ENCODE measurements around the gene ARL10. TPM values are rescaled to one million over a fixed set of nuclear protein-coding genes. Genes with fewer than 3 reads are reported as not detected.

The ARL10 gene
- total RNA-seq, 1 experiment from 2014 or later = 3.8 TPM

DNA sequence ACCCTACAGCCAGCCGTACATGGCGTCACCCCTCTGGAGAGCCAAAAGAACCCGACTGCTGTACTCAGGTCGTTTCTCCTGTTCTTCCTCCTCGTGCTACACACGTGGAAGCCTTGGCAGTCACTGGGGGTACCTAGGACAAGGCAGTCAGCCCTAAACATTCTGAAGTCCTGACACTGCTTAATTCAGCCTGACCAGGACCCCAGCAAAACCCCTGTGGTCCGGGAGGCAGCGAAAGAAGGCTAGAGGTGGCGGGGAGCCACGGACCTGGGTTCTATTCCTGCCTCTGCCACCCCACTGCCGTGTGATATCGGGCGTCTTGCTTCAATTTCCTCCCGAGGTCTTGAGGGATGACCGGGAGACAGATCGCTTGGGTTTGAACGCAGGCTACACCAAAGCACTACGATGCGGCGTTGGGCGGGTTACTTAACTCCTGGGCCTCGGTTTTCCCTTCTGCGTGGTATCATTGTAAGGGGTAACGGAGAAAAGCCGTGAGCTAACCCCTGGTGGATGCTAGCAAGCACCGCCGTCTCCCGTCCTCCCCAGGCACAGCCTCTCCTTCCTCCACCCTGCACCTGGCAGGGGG, 429 bp upstream of the ARL10 start:
- Mint-ChIP-seq H3K27ac (ENCODE audit: unreplicated experiment) (no peak overlapping the region), H3K36me3 (ENCODE audit: insufficient read depth, unreplicated experiment) (peaks cover 29% of the 10 kb centered on the region), H3K9me3 (ENCODE audit: low read depth, unreplicated experiment) (no peaks in the 10 kb centered on the region), H3K27me3 (ENCODE audit: unreplicated experiment) (peaks cover 15% of the 10 kb centered on the region), H3K4me3 (ENCODE audit: low read depth, unreplicated experiment) (peak overlapping the region; percentile 70), H3K4me1 (ENCODE audit: low read depth, unreplicated experiment) (peaks cover 6% of the 10 kb centered on the region)
- CTCF ChIA-PET = no interaction called here
- BruUV-seq (replicated peaks) = no TSS peak
- TF ChIP-seq, protein P1, sequence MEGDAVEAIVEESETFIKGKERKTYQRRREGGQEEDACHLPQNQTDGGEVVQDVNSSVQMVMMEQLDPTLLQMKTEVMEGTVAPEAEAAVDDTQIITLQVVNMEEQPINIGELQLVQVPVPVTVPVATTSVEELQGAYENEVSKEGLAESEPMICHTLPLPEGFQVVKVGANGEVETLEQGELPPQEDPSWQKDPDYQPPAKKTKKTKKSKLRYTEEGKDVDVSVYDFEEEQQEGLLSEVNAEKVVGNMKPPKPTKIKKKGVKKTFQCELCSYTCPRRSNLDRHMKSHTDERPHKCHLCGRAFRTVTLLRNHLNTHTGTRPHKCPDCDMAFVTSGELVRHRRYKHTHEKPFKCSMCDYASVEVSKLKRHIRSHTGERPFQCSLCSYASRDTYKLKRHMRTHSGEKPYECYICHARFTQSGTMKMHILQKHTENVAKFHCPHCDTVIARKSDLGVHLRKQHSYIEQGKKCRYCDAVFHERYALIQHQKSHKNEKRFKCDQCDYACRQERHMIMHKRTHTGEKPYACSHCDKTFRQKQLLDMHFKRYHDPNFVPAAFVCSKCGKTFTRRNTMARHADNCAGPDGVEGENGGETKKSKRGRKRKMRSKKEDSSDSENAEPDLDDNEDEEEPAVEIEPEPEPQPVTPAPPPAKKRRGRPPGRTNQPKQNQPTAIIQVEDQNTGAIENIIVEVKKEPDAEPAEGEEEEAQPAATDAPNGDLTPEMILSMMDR (IDR thresholded peaks at IDR 0.05; ENCODE audit: unreplicated experiment) = no peak
- intact Hi-C loops (cut with micrococcal nuclease; ENCODE audit: unreplicated experiment) = no loop called here
- no peak for DNase-seq

DNA sequence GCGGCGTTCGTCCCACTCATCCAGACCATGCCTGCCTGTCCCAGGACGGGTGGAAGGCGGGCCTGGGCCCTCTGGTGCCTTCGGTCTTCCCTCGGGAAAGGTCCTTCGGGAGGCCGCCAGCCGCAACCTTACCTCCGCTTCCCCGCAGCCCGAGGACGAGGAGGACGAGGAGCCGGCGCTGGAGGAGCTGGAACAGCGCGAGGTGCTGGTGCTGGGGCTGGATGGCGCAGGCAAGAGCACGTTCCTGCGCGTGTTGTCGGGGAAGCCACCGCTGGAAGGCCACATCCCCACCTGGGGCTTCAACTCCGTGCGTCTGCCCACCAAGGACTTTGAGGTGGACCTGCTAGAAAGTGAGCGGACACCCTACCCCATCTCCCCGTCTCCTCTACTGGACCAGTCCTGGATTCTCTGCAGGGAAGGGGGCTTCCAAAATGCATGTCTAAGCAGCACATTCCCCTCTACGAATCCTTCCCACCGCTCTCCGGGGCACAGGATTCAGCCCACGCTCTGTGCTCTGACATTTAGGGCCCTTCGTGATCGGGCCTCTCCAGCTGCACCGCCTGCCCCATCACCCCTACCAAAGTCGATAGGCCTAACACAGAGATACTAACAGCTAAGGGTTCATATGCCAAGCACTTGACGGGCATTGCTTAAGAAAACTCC, 1.1 kb downstream of the ARL10 start:
- no peak for DNase-seq
- H3K27me3 Mint-ChIP-seq (ENCODE audit: unreplicated experiment) = peaks cover 15% of the 10 kb centered on the region
- no TSS peak for BruUV-seq (replicated peaks)
- no peak overlapping the region for H3K27ac Mint-ChIP-seq (ENCODE audit: unreplicated experiment)
- H3K4me3 Mint-ChIP-seq (ENCODE audit: low read depth, unreplicated experiment) = peak overlapping the region; percentile 8
- TF ChIP-seq, protein P1 (IDR thresholded peaks at IDR 0.05; ENCODE audit: unreplicated experiment) = no peak
- H3K36me3 Mint-ChIP-seq (ENCODE audit: insufficient read depth, unreplicated experiment) = peaks cover 20% of the 10 kb centered on the region
- no peaks in the 10 kb centered on the region for H3K9me3 Mint-ChIP-seq (ENCODE audit: low read depth, unreplicated experiment)
- peaks cover 6% of the 10 kb centered on the region for H3K4me1 Mint-ChIP-seq (ENCODE audit: low read depth, unreplicated experiment)
- intact Hi-C loops (cut with micrococcal nuclease; ENCODE audit: unreplicated experiment) = no loop called here
- CTCF ChIA-PET = no interaction called here

DNA sequence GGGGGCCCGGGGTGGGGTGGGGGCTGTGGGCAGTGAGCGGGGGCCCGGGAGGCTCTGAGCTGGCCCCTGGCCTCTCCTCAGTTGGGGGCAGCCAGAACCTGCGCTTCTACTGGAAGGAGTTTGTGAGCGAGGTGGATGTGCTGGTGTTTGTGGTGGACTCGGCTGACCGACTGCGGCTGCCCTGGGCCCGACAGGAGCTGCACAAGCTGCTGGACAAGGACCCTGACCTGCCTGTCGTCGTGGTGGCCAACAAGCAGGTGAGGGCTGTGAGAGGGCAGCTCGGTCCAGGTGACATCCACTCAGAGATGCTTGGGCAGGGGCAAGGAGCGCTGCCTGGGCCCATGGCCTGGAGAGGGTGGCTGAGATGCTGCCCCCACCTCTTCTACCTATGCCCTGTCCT, 3.4 kb downstream of the ARL10 start:
- CTCF ChIA-PET = interaction anchor here (0.5 kb wide), 1 partner anchor 17 kb away, joined by 3 read pairs; no protein-coding TSS in a partner anchor
- TF ChIP-seq, protein P1 (IDR thresholded peaks at IDR 0.05; ENCODE audit: unreplicated experiment) = no peak
- peaks cover 17% of the 10 kb centered on the region for H3K4me1 Mint-ChIP-seq (ENCODE audit: low read depth, unreplicated experiment)
- no peak overlapping the region for H3K27ac Mint-ChIP-seq (ENCODE audit: unreplicated experiment)
- H3K27me3 Mint-ChIP-seq (ENCODE audit: unreplicated experiment) = peaks cover 15% of the 10 kb centered on the region
- intact Hi-C loops (cut with micrococcal nuclease; ENCODE audit: unreplicated experiment) = no loop called here
- no TSS peak for BruUV-seq (replicated peaks)
- no peak for DNase-seq
- no peak overlapping the region for H3K4me3 Mint-ChIP-seq (ENCODE audit: low read depth, unreplicated experiment)
- H3K36me3 Mint-ChIP-seq (ENCODE audit: insufficient read depth, unreplicated experiment) = peaks cover 13% of the 10 kb centered on the region
- no peaks in the 10 kb centered on the region for H3K9me3 Mint-ChIP-seq (ENCODE audit: low read depth, unreplicated experiment)

DNA sequence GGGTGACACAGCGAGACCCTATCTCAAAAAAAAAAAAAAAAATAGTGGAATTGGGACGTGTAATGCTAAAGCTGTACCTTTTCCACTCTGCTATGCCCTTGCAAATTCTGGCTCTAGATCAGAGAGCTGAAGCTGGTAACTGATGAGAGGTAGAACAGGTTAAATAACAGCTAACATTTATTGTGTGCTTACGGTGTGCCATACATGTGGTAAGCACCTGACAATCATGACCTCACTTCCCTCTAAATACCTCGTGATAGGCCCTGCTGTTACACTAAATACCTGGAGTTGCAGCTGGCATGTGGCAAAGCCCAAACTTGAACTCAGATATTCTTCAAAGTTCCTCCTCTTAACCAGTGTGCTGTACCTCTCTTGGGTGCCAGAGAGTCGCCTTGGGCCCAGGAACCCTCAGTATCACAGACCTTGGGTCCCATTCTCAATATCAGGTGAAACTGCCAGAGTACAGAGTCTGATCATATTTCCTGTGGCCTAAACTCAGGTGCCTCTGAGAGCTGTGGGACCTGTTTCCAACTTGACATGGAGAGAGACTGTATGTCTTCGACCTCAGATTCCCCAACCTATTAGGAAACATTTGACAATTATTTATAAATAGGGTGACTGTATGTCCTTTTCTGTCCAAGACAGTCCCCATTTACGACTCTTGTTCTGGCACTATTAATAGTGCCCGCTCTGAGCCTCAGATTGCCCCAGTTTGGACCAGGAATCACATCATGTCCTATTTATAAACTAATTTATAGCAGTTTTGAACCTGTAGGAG, 4.8 kb downstream of the ARL10 start:
- H3K27ac Mint-ChIP-seq (ENCODE audit: unreplicated experiment) = peak overlapping the region; percentile 17
- H3K4me3 Mint-ChIP-seq (ENCODE audit: low read depth, unreplicated experiment) = no peak overlapping the region
- peaks cover 17% of the 10 kb centered on the region for H3K4me1 Mint-ChIP-seq (ENCODE audit: low read depth, unreplicated experiment)
- H3K36me3 Mint-ChIP-seq (ENCODE audit: insufficient read depth, unreplicated experiment) = peaks cover 11% of the 10 kb centered on the region
- intact Hi-C loops (cut with micrococcal nuclease; ENCODE audit: unreplicated experiment) = no loop called here
- H3K27me3 Mint-ChIP-seq (ENCODE audit: unreplicated experiment) = peaks cover 15% of the 10 kb centered on the region
- CTCF ChIA-PET = interaction anchor here (1.3 kb wide), 1 partner anchor 59 kb away, joined by 4 read pairs; no protein-coding TSS in a partner anchor
- no peak for DNase-seq
- TF ChIP-seq, protein P1 (IDR thresholded peaks at IDR 0.05; ENCODE audit: unreplicated experiment) = no peak
- BruUV-seq (replicated peaks) = no TSS peak
- H3K9me3 Mint-ChIP-seq (ENCODE audit: low read depth, unreplicated experiment) = no peaks in the 10 kb centered on the region
